Stimulated activated naive B cell treated with anti-CD40 and anti-IgM and Interleukin-4, amounts not matched to agents 10 μg/mL and 1 μg/mL and 100 μg/mL, for 72 hours (primary cell): Measurements from ENCODE around the gene RPP30.
"Not testable (repeated sequence)": the region's sequence is repeated elsewhere in the genome, so short reads cannot be mapped to it uniquely, and the experiment has no call there.

ENCODE experiments used
- ATAC-seq, 2 donors: fragments of 150-1000 bp; cut with Tn5 transposase; replicated peaks; 2 replicates each; pipeline ENCODE4 v1.10.0; 2021; ENCODE audit warnings: moderate library complexity in 1 of 2
- DNase-seq: peaks from one replicate; pipeline ENCODE4 v3.0.0; 2021
- H3K27ac Mint-ChIP-seq: one replicate; pipeline ENCODE4 v1.8.0; 2022; ENCODE audit warnings: mild to moderate bottlenecking, mixed read lengths
- H3K27me3 Mint-ChIP-seq, 2 donors: one replicate each; pipeline ENCODE4 v1.8.0; 2022; ENCODE audit warnings: mixed read lengths in 2 of 2
- H3K36me3 Mint-ChIP-seq, 2 donors: one replicate each; pipeline ENCODE4 v1.8.0; 2022; ENCODE audit warnings: mixed read lengths in 2 of 2, mild to moderate bottlenecking in 1 of 2
- H3K4me1 Mint-ChIP-seq, 2 donors: one replicate each; pipeline ENCODE4 v1.8.0; 2022; ENCODE audit warnings: mixed read lengths in 2 of 2, mild to moderate bottlenecking in 1 of 2
- H3K4me3 Mint-ChIP-seq, 2 donors: one replicate each; pipeline ENCODE4 v1.8.0; 2022; ENCODE audit warnings: mild to moderate bottlenecking in 2 of 2, mixed read lengths in 2 of 2, moderate library complexity in 1 of 2
- H3K9me3 Mint-ChIP-seq, 2 donors: one replicate each; pipeline ENCODE4 v1.8.0; 2022; ENCODE audit warnings: mixed read lengths in 2 of 2, mild to moderate bottlenecking in 1 of 2

Gene RPP30

DNA sequence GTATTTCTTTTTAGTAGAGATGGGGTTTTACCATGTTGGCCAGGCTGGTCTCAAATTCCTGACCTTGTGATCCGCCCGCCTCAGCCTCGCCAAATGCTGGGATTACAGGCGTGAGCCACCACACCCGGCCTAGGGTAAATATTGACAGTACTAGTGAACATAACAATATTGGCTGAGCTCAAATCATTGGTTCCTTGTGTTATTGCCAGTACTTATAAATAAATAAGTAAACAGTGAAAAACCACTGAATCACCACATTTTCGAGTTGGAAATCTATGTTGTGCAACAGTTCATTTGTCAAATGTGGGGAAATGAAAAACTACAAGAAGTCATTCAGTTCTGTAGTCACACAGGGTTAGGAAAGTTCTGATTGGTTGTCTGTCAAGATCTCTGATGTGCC is 15.8 kb downstream of the RPP30 start:
- peaks cover 0 to 2% of the 10 kb centered on the region in 2 donors for H3K4me1 Mint-ChIP-seq
- H3K9me3 Mint-ChIP-seq, result no peaks in the 10 kb centered on the region

DNA sequence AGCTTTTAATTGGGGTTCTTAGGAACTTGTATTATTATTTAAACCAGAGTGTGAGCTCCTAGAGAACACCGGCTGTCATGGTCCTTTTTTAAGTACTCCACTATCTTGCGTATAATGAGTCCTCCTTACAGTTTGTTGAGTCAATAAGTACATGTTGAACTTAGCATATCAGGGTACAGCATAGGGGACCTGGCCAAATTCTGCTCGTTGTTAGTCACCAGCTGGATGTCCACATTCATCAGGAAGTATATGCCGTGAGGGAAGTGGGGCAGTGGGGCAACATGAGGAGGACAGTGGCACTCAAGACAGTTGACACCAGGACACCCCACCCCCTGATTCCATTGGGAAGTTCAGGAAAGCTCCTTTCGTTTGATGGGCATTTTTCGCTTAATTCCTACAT is 16.6 kb downstream of the RPP30 start:
- ATAC-seq, result no peak

More for the DNA sequence above, 15.8 kb downstream of the RPP30 start:
- DNase-seq (no peak), ATAC-seq (no peak)
- peaks cover 34 to 65% of the 10 kb centered on the region in 2 donors for H3K36me3 Mint-ChIP-seq
- H3K4me3 Mint-ChIP-seq, result no peak overlapping the region
- no peak overlapping the region for H3K27ac Mint-ChIP-seq
- no peaks in the 10 kb centered on the region for H3K27me3 Mint-ChIP-seq

DNA sequence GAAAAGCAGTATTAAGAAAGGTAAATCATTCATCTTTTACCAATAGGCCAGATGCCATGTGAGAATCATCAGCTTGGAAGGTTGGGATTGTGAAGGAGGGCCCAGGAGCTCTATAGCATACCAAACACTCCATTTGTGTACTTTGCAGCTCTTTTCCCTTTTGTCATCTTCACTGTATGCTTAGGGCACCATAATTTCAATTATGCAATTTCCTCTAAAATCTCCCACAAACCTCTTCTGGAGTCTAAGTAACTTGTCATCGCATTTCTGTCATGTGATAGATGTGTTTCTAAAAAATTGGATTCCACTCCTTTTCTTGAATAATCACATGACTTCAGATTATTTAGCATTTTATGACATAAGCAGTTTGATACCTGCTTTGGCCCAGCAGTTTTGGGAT is 17.9 kb downstream of the RPP30 start:
- Mint-ChIP-seq H3K36me3 (peaks cover 35 to 64% of the 10 kb centered on the region in 2 donors), H3K4me1 (peaks cover 0 to 2% of the 10 kb centered on the region in 2 donors), H3K27me3 (no peaks in the 10 kb centered on the region), H3K9me3 (no peaks in the 10 kb centered on the region), H3K4me3 (no peak overlapping the region), H3K27ac (no peak overlapping the region)
- ATAC-seq (no peak), DNase-seq (no peak)

More for the DNA sequence above, 16.6 kb downstream of the RPP30 start:
- no peak for DNase-seq
- H3K27ac Mint-ChIP-seq, result no peak overlapping the region
- H3K4me3 Mint-ChIP-seq, result no peak overlapping the region
- peaks cover 0 to 2% of the 10 kb centered on the region in 2 donors for H3K4me1 Mint-ChIP-seq
- peaks cover 34 to 67% of the 10 kb centered on the region in 2 donors for H3K36me3 Mint-ChIP-seq
- no peaks in the 10 kb centered on the region for H3K27me3 Mint-ChIP-seq
- no peaks in the 10 kb centered on the region for H3K9me3 Mint-ChIP-seq

DNA sequence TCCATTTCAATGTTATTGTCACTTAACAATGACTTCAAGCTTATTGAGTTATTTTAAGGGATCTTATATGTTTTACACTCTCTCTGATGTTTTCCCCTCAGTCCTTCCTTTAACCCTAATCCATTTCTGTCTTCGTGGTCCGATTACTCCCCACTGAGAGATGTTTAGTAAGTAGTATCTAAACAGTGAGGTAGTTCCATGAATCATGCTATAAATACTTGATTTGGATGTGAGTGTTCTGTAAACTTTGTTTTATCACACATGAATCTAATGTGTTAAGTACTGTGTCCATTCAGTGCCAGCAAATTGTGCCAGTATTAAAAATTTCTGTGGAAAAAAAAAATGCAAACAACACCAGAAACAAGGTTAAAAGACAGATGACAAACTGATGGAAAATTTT is 18.6 kb downstream of the RPP30 start:
- Mint-ChIP-seq H3K9me3 (no peaks in the 10 kb centered on the region), H3K4me1 (peaks cover 0 to 2% of the 10 kb centered on the region in 2 donors), H3K27ac (no peak overlapping the region), H3K36me3 (peaks cover 38 to 63% of the 10 kb centered on the region in 2 donors), H3K4me3 (no peak overlapping the region), H3K27me3 (no peaks in the 10 kb centered on the region)
- no peak for ATAC-seq
- no peak for DNase-seq

DNA sequence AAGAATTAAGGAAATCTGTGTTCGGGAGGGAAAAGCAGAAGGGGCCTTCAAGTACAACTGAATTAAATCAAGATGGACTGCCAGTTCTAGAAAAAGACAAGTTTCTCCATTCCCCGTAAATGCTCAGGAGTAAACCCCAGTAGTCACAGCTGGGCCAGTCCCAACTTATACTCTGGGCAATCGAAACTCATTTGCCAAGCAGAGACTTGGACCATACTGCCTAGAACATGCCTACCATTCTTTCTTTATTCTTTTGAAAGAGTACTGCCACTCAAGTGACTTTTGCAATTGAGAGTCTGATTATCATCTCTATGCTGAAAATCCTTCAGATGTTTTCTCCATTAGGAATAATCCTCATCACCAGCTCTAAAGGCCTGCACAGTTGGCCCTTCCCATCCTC is 21.4 kb downstream of the RPP30 start:
- no peak for ATAC-seq

DNA sequence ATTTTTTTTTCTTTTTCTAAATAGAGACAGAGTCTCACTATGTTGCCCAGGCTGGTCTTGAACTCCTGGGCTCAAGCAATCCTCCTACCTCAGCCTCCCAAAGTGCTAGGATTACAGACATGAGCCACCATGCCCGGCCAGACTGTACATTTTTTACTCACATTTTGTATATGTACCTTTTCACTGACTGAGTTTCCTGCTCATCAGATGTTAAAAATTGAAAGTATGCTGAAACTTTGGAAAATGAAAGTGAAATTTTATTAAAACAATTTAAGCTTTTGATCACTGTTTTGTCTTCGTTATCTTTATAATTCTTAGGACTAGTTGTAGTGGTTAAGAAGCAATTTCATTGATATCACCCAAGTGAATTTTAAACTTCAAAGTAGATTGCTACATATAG is 25.1 kb downstream of the RPP30 start:
- peaks cover 27 to 48% of the 10 kb centered on the region in 2 donors for H3K36me3 Mint-ChIP-seq
- not testable (repeated sequence) for H3K4me1 Mint-ChIP-seq, H3K27ac Mint-ChIP-seq, H3K27me3 Mint-ChIP-seq, H3K4me3 Mint-ChIP-seq, H3K9me3 Mint-ChIP-seq, ATAC-seq, DNase-seq

More for the DNA sequence above, 21.4 kb downstream of the RPP30 start:
- Mint-ChIP-seq H3K36me3 (peaks cover 38 to 55% of the 10 kb centered on the region in 2 donors), H3K27ac (no peak overlapping the region), H3K4me3 (no peak overlapping the region), H3K4me1 (peaks cover 0 to 2% of the 10 kb centered on the region in 2 donors), H3K27me3 (no peaks in the 10 kb centered on the region), H3K9me3 (no peaks in the 10 kb centered on the region)
- DNase-seq, result no peak

DNA sequence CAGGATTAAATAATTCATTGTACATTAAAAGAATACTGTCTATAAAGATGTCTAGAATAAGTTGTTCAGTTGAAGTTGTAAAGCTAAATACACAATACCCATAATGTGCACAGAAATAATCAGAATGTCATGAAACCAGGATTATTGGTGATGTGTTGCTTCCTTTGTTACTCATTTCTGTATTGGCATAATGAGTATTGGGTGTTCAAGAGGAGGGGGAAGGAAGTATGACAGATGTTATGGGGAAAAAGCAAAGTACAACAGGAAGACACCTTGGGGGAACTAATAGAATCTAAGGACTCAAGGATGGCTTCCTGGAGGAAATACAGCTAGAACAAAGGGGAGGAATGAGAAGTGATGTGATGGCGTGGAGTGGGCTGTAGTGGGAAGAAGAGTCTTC is 34.2 kb downstream of the RPP30 start:
- H3K4me1 Mint-ChIP-seq, result peaks cover 6 to 14% of the 10 kb centered on the region in 2 donors
- ATAC-seq (peak; percentile 63 to 85), DNase-seq (no peak)
- H3K36me3 Mint-ChIP-seq, result peaks cover 17 to 27% of the 10 kb centered on the region in 2 donors
- peak overlapping the region; percentile 10 for H3K27ac Mint-ChIP-seq
- H3K4me3 Mint-ChIP-seq, result no peak overlapping the region
- no peaks in the 10 kb centered on the region for H3K27me3 Mint-ChIP-seq
- peaks cover 0 to 4% of the 10 kb centered on the region in 2 donors for H3K9me3 Mint-ChIP-seq

DNA sequence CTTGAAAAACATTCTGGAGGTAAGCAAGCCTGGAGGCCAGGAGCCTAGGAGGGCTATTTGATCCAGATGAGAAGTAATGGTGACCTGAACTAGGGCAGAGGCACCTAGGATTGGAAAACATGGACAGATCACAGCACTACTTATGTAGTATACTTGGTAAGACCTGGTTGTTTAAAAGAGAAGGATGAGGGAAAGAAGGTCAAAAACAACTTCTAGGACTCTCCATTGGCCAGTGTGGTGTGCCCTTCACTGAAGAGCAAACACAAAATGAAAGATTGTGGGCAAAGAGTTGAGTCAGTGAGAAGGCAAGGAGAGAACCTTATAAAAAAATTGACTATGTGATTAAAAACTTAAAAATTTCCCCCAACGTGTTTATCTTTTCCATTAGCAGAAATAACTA is 34.8 kb downstream of the RPP30 start:
- H3K36me3 Mint-ChIP-seq, result peaks cover 15 to 24% of the 10 kb centered on the region in 2 donors
- no peak overlapping the region for H3K4me3 Mint-ChIP-seq
- H3K27me3 Mint-ChIP-seq, result no peaks in the 10 kb centered on the region
- peaks cover 0 to 4% of the 10 kb centered on the region in 2 donors for H3K9me3 Mint-ChIP-seq
- H3K27ac Mint-ChIP-seq, result no peak overlapping the region
- DNase-seq (no peak), ATAC-seq (no peak)
- peaks cover 9 to 20% of the 10 kb centered on the region in 2 donors for H3K4me1 Mint-ChIP-seq

DNA sequence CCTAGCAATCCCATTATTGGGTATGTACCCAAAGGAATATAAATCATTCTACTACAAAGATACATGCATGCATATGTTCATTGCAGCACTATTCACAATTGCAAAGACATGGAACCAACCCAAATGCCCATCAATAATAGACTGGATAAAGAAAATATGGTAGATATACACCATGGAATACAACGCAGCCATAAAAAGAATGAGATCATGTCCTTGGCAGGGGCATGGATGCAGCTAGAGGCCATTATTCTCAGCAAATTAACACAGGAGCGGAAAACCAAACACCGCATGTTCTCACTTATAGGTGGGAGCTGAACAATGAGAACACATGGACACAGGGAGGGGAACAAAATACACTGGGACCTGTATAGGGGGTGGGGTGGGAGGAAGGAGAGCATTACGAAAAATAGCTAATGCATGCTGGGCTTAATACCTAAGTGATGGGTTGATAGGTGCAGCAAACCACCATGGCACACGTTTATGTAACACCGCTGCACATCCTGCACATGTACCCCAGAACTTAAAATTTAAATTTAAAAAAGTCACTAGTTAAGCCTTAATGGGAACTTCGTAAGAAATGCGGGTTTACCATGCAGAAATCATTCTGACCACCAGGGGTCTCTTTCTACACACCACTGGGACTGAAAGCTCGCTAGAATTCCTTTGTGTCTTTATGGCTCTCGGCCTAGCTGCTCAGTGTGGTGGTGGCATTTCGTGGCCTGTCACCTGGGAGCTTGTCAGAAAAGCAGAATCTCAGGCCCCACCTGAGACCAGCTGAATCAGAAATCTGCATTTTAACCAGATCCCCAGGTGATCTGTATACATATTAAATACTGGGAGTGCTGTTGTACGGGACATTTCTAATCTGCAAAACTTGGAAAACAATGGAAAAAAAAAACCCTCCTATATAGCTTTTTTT is 39.6 kb downstream of the RPP30 start:
- ATAC-seq (peak; percentile 93 to 94), DNase-seq (peak; percentile 63)
- H3K36me3 Mint-ChIP-seq, result peaks cover 6 to 27% of the 10 kb centered on the region in 2 donors
- peaks cover 0 to 3% of the 10 kb centered on the region in 2 donors for H3K9me3 Mint-ChIP-seq
- peaks cover 0 to 5% of the 10 kb centered on the region in 2 donors for H3K27me3 Mint-ChIP-seq
- H3K27ac Mint-ChIP-seq, result peak overlapping the region; percentile 95
- peaks cover 16 to 50% of the 10 kb centered on the region in 2 donors for H3K4me1 Mint-ChIP-seq
- H3K4me3 Mint-ChIP-seq, result no peak overlapping the region

DNA sequence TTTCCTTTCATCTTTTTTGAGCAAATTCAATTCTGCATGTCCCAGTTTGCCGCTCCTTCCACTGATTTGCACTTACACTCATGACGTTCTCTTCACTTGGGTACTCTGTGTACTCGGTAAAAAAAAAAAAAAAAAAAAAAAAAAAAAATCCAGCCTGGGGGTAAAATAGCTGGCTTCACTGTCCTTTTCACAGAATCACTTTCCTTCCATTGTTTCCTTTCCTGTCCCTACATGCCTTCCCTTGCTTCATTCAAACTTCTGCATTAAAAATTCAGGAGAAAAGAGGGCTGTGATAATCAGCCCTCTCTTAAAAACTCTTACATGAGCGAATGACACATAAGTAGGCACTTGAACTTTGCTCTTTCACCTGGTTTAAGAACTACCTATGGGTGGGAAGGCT is 40.4 kb downstream of the RPP30 start:
- H3K4me1 Mint-ChIP-seq, result peaks cover 15 to 42% of the 10 kb centered on the region in 2 donors
- peaks cover 6 to 21% of the 10 kb centered on the region in 2 donors for H3K36me3 Mint-ChIP-seq
- DNase-seq, result no peak
- no peak overlapping the region for H3K4me3 Mint-ChIP-seq
- H3K27me3 Mint-ChIP-seq, result peaks cover 0 to 5% of the 10 kb centered on the region in 2 donors
- H3K27ac Mint-ChIP-seq, result peak overlapping the region; percentile 86
- no peak for ATAC-seq
- H3K9me3 Mint-ChIP-seq, result peaks cover 0 to 3% of the 10 kb centered on the region in 2 donors

DNA sequence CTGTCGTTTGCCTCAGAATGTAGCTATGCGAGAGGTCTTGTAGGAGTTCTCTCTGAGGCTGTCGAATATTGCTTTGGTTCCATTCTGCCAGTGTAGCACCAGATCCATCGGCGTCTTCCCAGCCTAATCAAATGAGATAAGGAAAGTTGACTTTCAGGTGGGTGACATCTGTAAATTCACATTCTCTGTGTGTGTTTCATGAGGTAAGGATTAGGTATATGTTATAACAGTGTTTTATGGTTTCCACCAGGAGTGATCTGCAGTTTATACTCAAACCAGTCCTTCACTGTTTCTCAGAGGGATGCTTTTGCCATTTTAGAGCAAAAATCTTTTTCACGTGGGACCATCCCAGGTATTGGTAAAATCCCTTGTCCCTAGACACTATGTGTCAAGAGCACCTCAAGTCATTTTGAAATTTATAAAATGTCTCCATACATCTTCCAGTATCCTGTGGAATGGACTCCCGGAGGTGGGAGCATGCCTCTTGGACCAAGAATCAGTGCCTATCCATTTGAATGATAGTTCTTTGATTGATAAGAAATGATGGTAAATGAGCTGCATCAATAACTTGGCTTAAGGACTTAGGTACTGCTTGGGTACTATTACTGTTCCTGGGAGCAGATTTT is 41.2 kb downstream of the RPP30 start:
- Mint-ChIP-seq H3K36me3 (peaks cover 6 to 17% of the 10 kb centered on the region in 2 donors), H3K4me1 (peaks cover 16 to 49% of the 10 kb centered on the region in 2 donors), H3K27ac (peak overlapping the region; percentile 86), H3K9me3 (peaks cover 0 to 3% of the 10 kb centered on the region in 2 donors), H3K4me3 (no peak overlapping the region), H3K27me3 (peaks cover 0 to 5% of the 10 kb centered on the region in 2 donors)
- DNase-seq (no peak), ATAC-seq (no peak)

DNA sequence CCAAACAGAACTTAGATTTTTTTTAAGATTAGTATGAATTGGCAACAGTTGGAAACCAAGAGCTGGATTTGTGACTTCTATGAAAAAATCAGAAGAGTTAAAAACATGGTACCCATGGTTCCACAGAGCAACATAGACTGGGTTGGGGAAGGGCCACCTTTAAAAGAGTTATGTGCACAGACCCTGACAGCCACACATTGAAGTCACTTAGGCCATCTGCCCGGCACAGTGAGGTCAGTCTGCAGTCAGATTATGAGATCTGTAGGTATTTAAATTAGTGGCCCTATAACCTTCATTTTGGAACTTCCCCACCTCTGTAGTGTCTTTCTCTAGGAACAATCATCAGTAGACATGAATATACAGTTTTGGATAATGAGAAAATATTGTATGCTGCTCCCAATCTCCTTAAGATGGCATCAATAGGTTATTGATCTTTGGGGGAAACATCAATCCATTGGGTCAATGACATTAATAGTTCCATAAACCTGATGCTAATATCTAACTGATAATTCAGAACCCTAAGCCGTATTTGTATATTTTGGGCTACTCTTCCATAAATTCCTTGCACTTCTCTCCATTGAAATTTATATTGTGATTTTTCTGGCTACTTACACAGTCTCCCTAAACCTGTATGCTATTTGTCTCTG is 42.1 kb downstream of the RPP30 start:
- H3K36me3 Mint-ChIP-seq, result peaks cover under 1 to 12% of the 10 kb centered on the region in 2 donors
- H3K27ac Mint-ChIP-seq, result peak overlapping the region; percentile 63
- peaks cover 0 to 5% of the 10 kb centered on the region in 2 donors for H3K27me3 Mint-ChIP-seq
- peaks cover 18 to 52% of the 10 kb centered on the region in 2 donors for H3K4me1 Mint-ChIP-seq
- ATAC-seq, result peak; percentile 72
- peak; percentile 2 for DNase-seq
- H3K9me3 Mint-ChIP-seq, result peaks cover 0 to 3% of the 10 kb centered on the region in 2 donors
- no peak overlapping the region for H3K4me3 Mint-ChIP-seq

DNA sequence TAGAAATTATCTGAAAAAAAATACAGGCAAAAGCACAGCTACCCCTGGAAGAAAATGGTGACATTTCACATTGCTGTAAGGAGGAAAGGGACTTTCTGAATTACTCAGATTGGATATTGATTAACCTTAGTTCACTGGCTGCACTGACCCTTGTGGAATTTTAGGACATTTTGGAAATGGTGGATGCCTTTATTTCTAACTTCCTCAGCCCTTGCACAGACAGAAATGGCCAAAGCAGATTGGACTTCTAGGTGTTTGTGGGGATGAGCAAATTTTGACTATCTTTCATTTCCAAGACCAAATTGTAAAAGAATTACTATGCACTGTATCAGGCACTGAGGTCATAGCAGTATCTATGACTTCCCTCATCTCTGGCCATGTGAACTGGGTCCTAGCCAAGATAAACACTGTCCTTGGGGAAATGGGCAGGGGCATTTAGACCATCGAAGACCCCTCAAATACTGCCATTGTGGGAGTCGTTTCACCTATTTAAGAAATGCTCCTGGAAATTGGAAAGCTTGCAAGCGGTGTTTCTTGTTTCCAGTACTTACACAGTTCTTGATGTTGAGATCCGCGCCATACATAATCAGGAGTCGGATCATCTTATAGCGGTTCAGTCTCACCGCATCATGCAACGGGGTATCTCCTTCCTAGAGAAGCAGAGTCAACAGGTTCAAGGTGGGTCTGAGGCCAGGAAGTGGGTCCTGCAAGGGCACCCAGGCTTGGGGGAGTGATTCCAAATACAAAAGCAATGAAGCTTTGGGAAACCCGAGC is 43.4 kb downstream of the RPP30 start:
- peaks cover 0 to 3% of the 10 kb centered on the region in 2 donors for H3K9me3 Mint-ChIP-seq

More for the DNA sequence above, 43.4 kb downstream of the RPP30 start:
- Mint-ChIP-seq H3K27me3 (peaks cover 0 to 5% of the 10 kb centered on the region in 2 donors), H3K4me1 (peaks cover 18 to 52% of the 10 kb centered on the region in 2 donors), H3K27ac (no peak overlapping the region), H3K36me3 (peaks cover 0 to 12% of the 10 kb centered on the region in 2 donors), H3K4me3 (no peak overlapping the region)
- ATAC-seq (no peak), DNase-seq (no peak)
